Hepatocyte (in vitro differentiated cells): Measurements from ENCODE around the gene GAL3ST2. TPM values are rescaled to one million over a fixed set of nuclear protein-coding genes. Genes with fewer than 3 reads are reported as not detected.

Source experiments
- DNase-seq: peaks from one replicate; pipeline ENCODE4 v3.0.0-alpha.2; 2016; ENCODE audit warnings: low spot score
- H2AFZ ChIP-seq: fragments of 200-600 bp; sonication (generic); 2 replicates; pipeline ENCODE4 v1.6.0; 2016; ENCODE audit warnings: antibody characterized with exemption, mild to moderate bottlenecking
- H3K27ac ChIP-seq: fragments of 200-600 bp; sonication (generic); 2 replicates; pipeline ENCODE4 v1.5.1; 2016; ENCODE audit warnings: mild to moderate bottlenecking
- H3K27me3 ChIP-seq: fragments of 200-600 bp; sonication (generic); 2 replicates; pipeline ENCODE4 v1.6.1; 2016
- H3K36me3 ChIP-seq: fragments of 200-600 bp; sonication (generic); replicated peaks from 2 replicates; pipeline ENCODE4 v1.5.1; 2016; ENCODE audit warnings: low read depth; ENCODE audit not compliant: insufficient read depth
- H3K4me1 ChIP-seq: fragments of 200-600 bp; sonication (generic); 2 replicates; pipeline ENCODE4 v1.5.1; 2016; ENCODE audit warnings: mild to moderate bottlenecking, moderate library complexity; ENCODE audit not compliant: insufficient read depth
- H3K4me2 ChIP-seq: fragments of 200-600 bp; sonication (generic); 2 replicates; pipeline ENCODE4 v1.6.0; 2016
- H3K4me3 ChIP-seq: fragments of 200-600 bp; sonication (generic); 2 replicates; pipeline ENCODE4 v1.5.1; 2016; ENCODE audit warnings: mild to moderate bottlenecking
- H3K79me2 ChIP-seq: fragments of 200-600 bp; sonication (generic); 2 replicates; pipeline ENCODE4 v1.6.0; 2017; ENCODE audit warnings: mild to moderate bottlenecking
- H3K9me2 ChIP-seq: fragments of 200-600 bp; sonication (generic); replicated peaks from 2 replicates; pipeline ENCODE4 v1.6.0; 2017; ENCODE audit warnings: mild to moderate bottlenecking; ENCODE audit not compliant: insufficient read depth
- H3K9me3 ChIP-seq: fragments of 200-600 bp; sonication (generic); 2 replicates; pipeline ENCODE4 v1.5.1; 2016; ENCODE audit warnings: low read depth, mild to moderate bottlenecking
- H4K20me1 ChIP-seq: fragments of 200-600 bp; sonication (generic); 2 replicates; pipeline ENCODE4 v1.6.0; 2016; ENCODE audit warnings: mild to moderate bottlenecking; ENCODE audit not compliant: insufficient read depth, poor library complexity, severe bottlenecking
- CTCF ChIP-seq: fragments of 200-600 bp; sonication (generic); IDR thresholded peaks from 2 replicates; pipeline ENCODE4 v1.5.1; 2016; ENCODE audit warnings: antibody characterized with exemption, mild to moderate bottlenecking; ENCODE audit not compliant: poor library complexity
- EZH2 ChIP-seq: fragments of 200-600 bp; sonication (generic); IDR thresholded peaks from 2 replicates; pipeline ENCODE4 v1.6.1; 2016; ENCODE audit warnings: antibody characterized with exemption, mild to moderate bottlenecking, borderline replicate concordance
- EZH2phosphoT487 ChIP-seq: fragments of 200-600 bp; sonication (generic); IDR thresholded peaks from one replicate; pipeline ENCODE4 v1.6.1; 2018; ENCODE audit warnings: antibody characterized with exemption, mild to moderate bottlenecking, low read depth, moderate library complexity; ENCODE audit not compliant: unreplicated experiment, severe bottlenecking
- WGBS: methylation state at CpG from one replicate; pipeline ENCODE4 v1.1.6; 2016; ENCODE audit warnings: low lambda C conversion rate; ENCODE audit errors: missing lambda C conversion rate; 5-methylcytosine and 5-hydroxymethylcytosine counted together
- polyA plus RNA-seq: library from polyadenylated mRNA; unstranded; fragments of >200 nt; fragmentation: Nextera tagmentation; extraction: Ambion mirVana; gene quantifications from 2 replicates; pipeline ENCODE4 v1.2.1, GENCODE V29; 2016
- total RNA-seq: library from RNA; depleted of rRNA; stranded (reverse); fragments of >200 nt; gene quantifications from 2 replicates; pipeline ENCODE4 v1.2.3, GENCODE V29; 2014

GAL3ST2 gene
- total and polyA plus RNA-seq, 2 experiments from 2014 or later = 0.53 TPM; not detected in 1

- H3K4me2 ChIP-seq = no peak overlapping the region
- no peaks in the 10 kb centered on the region for H3K36me3 ChIP-seq
- TF ChIP-seq EZH2 = no peak
- TF ChIP-seq EZH2phosphoT487 = no peak
- TF ChIP-seq CTCF = no peak
- H3K9me2 ChIP-seq = no peaks in the 10 kb centered on the region
- H3K79me2 ChIP-seq = no peaks in the 10 kb centered on the region
- H2AFZ ChIP-seq = no peak overlapping the region
- 93% methylated on average over 11 of the region's 13 CpGs for WGBS
- H3K4me3 ChIP-seq = no peak overlapping the region
- DNase-seq = no peak
- H3K4me1 ChIP-seq = no peaks in the 10 kb centered on the region
- no peaks in the 10 kb centered on the region for H3K27me3 ChIP-seq
- no peaks in the 10 kb centered on the region for H3K9me3 ChIP-seq
- H3K27ac ChIP-seq = no peak overlapping the region
- H4K20me1 ChIP-seq = no peaks in the 10 kb centered on the region
Observed at GRCh38 chr2:241796610-241797138, 20.1 kb downstream of the GAL3ST2 start.

- Histone ChIP-seq H3K4me2 (no peak overlapping the region), H3K9me3 (no peaks in the 10 kb centered on the region), H3K27me3 (no peaks in the 10 kb centered on the region), H4K20me1 (no peaks in the 10 kb centered on the region), H3K79me2 (no peaks in the 10 kb centered on the region), H3K27ac (no peak overlapping the region), H3K36me3 (no peaks in the 10 kb centered on the region), H3K4me1 (no peaks in the 10 kb centered on the region), H3K4me3 (no peak overlapping the region), H3K9me2 (no peaks in the 10 kb centered on the region), H2AFZ (no peak overlapping the region)
- no peak for TF ChIP-seq EZH2
- no peak for TF ChIP-seq EZH2phosphoT487
- no peak for TF ChIP-seq CTCF
- 85% methylated on average over 17 of the region's 19 CpGs for WGBS
- no peak for DNase-seq
Observed at GRCh38 chr2:241797441-241798080, 20.9 kb downstream of the GAL3ST2 start.

- TF ChIP-seq EZH2 (no peak), EZH2phosphoT487 (no peak), CTCF (no peak)
- H4K20me1 ChIP-seq = no peaks in the 10 kb centered on the region
- no peaks in the 10 kb centered on the region for H3K36me3 ChIP-seq
- no peak overlapping the region for H3K27ac ChIP-seq
- WGBS = 84% methylated on average over 14 of the region's 14 CpGs
- no peak overlapping the region for H3K4me3 ChIP-seq
- no peak overlapping the region for H2AFZ ChIP-seq
- no peaks in the 10 kb centered on the region for H3K79me2 ChIP-seq
- H3K9me3 ChIP-seq = no peaks in the 10 kb centered on the region
- no peak for DNase-seq
- no peak overlapping the region for H3K4me2 ChIP-seq
- H3K9me2 ChIP-seq = no peaks in the 10 kb centered on the region
- H3K4me1 ChIP-seq = no peaks in the 10 kb centered on the region
- H3K27me3 ChIP-seq = no peaks in the 10 kb centered on the region
Observed at GRCh38 chr2:241798081-241798630, 21.5 kb downstream of the GAL3ST2 start.
